Measurements from ENCODE around the gene SYT1.

The SYT1 gene

GRCh38 chr12:79366374-79366773 is 501.8 kb downstream of the SYT1 start:
- DNase-seq = no peak

DNA sequence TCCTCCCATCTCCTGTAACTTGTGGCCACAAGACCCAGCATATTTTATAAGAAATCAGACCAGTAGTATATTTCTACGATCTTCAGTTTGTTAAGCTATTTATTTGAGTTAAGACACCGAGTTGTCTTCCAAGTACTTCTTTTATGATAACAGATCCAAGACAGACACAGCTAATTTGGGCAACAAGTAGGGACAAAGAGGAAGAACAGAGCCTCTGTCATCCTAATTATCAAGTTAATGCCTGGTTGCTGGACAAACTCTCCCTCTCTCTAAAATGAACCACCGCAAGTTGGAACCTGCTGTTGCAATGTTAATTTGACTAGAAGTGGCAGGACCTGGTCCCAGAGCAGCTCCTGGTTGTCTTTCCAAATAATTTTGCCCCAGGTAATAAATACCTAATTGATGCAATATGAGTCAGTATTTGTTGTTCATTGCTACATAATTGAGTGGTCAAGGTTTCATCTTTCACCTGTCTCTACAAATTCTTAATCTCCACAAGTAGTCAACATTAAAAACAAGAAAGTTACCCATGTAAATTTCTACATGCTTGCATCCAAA is 502.5 kb downstream of the SYT1 start:
- DNase-seq = no peak

GRCh38 chr12:79370021-79370420 is 505.4 kb downstream of the SYT1 start:
- DNase-seq = no peak

DNA sequence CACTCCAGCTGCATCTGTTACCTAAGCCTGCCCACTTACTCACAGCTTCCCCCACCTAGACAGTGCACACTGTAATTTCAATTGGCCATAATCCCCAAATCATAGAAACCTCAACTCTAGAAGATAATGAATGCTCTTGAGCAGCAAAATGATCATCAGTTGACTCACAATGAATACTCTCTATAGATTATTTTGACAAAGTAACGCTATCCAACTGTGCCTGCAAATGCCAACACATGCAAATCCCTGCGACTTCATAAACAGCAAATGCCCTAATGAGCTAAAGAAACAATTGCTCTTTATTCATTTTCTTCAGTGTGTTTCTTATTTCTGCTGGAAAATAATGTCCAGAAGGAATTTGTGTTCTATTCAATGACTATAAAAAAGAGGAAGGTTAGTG is 506.7 kb downstream of the SYT1 start:
- DNase-seq = no peak

DNA sequence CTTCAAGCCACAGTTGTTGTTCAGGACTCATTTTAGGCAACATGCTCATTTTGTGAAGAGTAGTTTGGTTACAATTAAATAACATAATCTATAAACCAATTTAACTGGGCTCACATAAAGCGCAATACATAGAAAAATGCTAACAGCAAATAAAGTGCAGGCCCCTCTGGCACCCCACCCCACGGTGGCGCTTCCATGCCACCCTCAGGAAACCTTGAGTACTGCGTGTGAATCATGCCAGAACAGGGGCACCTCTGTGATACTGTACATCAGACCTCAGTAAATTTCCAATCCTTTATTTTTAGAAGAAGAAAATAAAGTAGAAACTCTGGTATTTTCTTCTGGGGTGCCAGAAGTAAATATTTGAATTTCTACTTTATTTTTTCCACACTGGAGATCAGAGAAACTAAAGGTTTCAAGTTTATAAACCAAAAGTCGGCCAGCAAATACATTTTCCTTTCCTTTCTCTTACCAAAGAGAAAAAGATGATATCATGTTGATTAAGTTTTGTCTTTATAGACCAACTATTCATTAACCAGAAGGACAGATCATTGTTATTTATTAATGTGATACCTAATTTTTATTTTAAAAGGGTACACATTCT is 509.4 kb downstream of the SYT1 start:
- no peak for DNase-seq

DNA sequence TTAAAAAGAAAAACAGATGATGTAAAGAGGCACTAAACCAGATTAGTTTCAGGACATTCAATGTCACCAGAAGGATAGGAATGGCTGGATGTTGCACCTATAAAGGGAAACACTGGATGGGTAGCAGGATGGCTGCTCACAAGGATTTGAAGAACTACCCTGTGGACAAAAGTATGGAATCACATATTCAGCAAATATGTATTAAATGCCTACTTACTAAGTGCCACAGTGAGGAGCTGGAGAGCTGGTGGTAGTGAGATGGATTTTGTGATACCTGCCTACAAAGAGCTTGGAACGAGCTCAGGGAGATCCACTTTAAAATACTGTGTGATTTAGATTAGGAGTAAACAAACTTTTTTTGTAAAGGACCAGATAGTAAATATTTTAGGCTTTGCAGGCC is 510.0 kb downstream of the SYT1 start:
- no peak for DNase-seq

GRCh38 chr12:79375050-79375449 is 510.5 kb downstream of the SYT1 start:
- no peak for DNase-seq

- DNase-seq = no peak
Observed at GRCh38 chr12:79378496-79378895, 513.9 kb downstream of the SYT1 start.

DNA sequence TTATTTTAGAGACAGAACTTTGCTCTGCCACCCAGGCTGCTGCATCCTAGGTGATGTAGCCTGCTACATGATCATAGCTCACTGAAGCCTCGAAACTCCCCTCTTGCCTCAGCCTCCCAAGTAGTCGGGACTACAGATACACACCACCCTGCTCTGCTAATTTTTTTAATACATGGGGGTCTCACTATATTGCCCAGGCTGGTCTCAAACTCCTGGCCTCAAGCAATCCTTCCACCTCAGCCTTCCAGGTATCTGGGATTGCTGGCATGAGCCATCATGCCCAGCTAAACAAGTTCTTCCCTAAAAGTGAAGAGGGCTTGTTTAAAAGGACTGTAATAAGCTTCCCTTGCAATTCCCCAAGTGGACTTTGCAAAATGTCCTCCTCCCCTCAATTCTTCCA is 515.8 kb downstream of the SYT1 start:
- DNase-seq = no peak

- no peak for DNase-seq
Observed at GRCh38 chr12:79381248-79382208, 517.0 kb downstream of the SYT1 start.

DNA sequence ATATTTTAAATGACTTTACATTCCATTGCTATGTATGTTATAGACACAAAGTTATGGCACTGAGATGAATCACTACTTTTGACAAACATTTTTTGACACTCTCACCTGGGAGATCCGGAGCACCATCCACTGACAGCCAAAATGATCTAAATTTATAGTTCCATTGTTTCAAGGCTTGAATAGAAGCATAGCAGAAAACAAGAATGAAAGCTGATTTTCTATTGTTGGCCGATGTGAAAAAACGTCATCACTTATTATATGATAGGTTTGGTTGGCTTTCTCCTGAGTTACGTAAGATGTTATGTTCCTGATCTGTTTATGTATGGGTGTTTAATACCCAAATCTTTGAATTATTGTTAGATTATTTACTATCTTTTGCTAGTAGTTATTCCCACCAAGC is 520.0 kb downstream of the SYT1 start:
- DNase-seq = no peak

DNA sequence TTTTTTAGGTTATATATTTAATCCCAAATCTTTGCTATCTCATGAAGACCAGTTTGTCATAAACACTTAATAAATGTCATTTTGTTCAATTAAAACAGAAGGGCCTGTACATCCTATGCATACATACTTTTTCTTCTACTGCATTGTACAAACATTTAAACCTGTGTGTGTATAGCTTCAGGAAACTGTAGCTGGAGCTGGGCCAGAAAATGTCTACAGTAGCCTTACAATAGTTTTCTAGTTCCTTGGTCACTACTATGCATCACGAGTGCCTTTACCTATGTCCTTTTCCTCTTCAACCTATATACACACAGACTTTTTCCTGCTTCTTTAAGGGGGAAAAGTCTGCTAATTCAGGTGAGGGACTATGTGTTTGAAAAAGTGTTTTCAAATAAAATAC is 523.4 kb downstream of the SYT1 start:
- DNase-seq = no peak

DNA sequence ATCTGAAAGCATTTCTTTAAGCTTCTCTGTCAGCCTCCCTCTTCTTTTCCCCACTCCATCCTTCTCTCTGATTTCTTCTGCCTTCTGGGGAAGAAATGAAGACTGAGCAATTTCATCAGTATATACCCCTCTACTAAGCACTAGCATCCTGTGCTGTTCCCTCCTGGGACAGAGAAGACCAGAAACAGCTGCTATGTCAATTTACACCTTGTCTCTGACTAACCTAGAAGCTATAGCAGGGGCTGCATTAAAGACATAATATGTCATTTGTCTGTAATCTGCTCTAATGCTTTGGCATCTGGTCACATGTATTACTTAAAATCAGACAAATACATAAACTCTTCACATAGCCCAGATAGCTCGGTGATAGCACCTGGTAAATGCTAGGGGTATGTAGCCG is 529.3 kb downstream of the SYT1 start:
- no peak for DNase-seq

DNA sequence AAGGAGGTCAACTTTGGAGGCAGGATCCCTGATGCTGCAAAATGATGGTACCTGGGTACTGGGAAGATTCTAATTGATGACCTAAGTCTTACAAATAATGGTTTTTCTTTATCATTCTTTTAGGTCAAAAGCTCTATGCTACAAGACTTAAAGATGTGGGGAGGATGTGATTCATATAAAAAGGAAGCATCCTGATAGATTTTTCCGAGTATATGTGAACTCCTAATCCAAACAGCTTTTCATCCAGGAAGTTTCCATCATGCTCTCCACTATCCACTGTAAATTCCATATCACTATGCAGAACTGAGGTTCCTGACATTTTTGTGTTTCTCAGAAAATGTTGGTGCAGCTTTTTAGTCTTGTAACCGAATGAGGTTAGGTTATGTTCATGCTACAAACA is 533.0 kb downstream of the SYT1 start:
- DNase-seq = no peak

DNA sequence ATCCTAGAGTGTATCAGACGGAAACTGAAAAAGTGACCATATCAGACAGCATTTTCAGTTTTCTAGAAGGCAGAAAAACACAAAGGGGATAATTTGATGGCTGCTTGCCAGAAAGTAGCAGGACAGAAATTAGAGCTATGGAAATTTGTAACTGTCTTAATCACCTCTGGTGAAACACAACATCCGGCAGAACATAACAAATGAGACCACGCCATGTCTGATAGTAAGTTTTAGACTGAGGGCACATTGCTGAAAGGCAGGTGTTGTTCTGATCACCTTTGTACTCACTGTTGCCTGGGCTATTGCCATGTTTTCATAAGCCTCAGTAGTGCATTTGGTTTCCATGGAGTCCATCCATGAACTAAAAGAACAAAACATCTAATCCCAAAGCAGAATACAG is 535.9 kb downstream of the SYT1 start:
- DNase-seq = no peak

DNA sequence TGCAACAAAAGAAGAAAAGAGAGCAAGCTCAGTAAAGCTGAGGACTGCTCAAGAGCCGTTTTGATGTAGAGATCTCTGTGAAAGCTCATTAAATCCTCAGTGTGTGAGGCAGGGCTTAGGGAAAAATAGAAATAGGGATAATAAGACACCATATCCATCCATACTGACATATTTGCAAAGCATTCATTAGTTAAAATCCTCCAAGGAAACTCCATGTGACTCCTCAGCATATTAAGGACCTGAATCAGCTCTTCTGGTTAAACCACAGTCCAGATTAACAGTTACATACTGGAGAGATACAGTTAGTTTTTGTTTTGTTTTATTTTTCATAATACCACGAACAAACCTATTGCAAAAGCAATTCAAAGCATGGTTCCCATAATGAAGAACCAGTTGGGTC is 538.0 kb downstream of the SYT1 start:
- DNase-seq = no peak

- DNase-seq = no peak
Observed at GRCh38 chr12:79406993-79407392, 542.4 kb downstream of the SYT1 start.

DNA sequence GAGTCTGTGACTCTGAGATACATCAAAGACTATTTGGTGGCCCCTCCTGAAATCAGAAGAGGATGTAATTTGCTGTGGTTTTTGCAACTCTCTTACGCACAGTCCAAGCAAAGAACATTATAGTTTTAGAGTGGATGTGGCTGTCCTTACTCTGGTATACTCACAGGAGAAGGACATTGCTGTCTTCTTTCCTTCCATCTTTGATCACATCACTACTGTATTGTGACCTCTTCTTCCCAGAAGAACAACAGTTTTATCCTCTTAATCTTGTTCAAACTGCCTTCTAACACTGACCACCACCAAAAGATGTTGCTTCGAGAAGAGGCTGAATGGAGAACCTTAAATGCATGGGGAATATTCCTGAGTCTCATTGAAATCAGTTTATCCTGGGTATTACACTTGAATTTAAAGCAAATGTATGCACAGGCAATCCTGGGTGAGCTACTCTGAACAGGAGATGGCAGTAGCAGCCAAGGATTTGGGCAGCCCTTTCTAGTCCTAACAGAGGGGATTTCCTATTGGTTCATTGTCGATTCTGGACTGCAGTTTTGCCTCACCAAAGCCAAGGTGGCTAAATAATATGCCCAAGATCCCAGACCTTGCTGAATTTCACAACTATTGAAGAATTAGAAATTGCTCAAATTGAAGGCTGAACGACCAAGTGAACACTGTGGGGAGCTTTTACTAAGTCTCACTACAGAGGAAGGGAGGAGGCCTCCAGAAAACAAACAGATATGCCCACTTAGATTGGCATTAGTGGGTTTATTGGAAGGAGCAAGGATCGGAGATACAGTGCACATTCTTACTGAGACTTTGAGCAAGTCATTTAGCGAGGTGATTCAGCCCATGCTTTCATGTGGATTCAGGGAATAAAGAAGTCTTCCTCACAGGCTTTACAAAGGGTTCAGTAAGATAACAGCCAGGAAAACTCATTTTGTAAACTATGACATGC is 543.4 kb downstream of the SYT1 start:
- DNase-seq = no peak

DNA sequence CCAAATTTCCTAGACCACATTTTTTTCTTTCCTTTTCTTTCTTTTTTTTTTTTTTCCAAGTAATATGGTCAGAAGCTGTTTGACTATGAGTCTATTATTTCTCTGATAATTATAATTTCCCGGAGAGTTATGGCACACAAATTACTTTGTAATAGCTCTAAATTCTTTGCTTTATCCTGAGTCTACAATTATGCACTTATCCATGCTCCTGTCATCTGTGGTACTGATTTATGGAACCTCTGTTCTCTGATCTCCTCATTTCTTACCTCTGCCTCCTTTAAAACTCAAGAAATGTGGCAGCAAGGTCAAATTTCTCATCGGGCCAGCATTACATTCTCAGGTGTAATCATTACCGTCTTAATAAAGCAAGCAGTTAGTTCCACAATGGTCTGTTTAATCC is 544.1 kb downstream of the SYT1 start:
- DNase-seq = no peak

GRCh38 chr12:79409562-79409961 is 545.0 kb downstream of the SYT1 start:
- DNase-seq = no peak

GRCh38 chr12:79411791-79412190 is 547.2 kb downstream of the SYT1 start:
- DNase-seq = no peak

- no peak for DNase-seq
Observed at GRCh38 chr12:79413796-79414195, 549.2 kb downstream of the SYT1 start.

- DNase-seq = no peak
Observed at GRCh38 chr12:79414252-79414651, 549.7 kb downstream of the SYT1 start.
